HepG2 (cell line): ENCODE results near the gene SMAD7. TPM values are rescaled to one million over a fixed set of nuclear protein-coding genes. Genes with fewer than 3 reads are reported as not detected.

Source experiments
- CCAR2 ChIP-seq: fragments of 200-400 bp; formaldehyde crosslinking; optimal IDR thresholded peaks from 2 replicates; pipeline ENCODE3; 2018; ENCODE audit warnings: low read depth, mild to moderate bottlenecking, low read length, moderate library complexity
- GPBP1L1 ChIP-seq: sonication (generic); formaldehyde crosslinking; IDR thresholded peaks from 2 replicates; pipeline ENCODE4 v1.5.0; 2020; ENCODE audit warnings: mild to moderate bottlenecking, missing genetic modification reagents
- GZF1 ChIP-seq: sonication (generic); formaldehyde crosslinking; IDR thresholded peaks from 2 replicates; pipeline ENCODE4 v1.5.1; 2020; ENCODE audit warnings: mild to moderate bottlenecking, missing genetic modification reagents
- HNRNPL ChIP-seq: fragments of 200-400 bp; formaldehyde crosslinking; IDR thresholded peaks from 2 replicates; pipeline ENCODE4 v1.6.1; 2017; ENCODE audit warnings: mild to moderate bottlenecking, low read depth, low read length
- KIAA2018 ChIP-seq: sonication (generic); formaldehyde crosslinking; IDR thresholded peaks from 2 replicates; pipeline ENCODE4 v1.5.0; 2020; ENCODE audit warnings: mild to moderate bottlenecking, missing genetic modification reagents, borderline replicate concordance
- MAFF ChIP-seq: IDR thresholded peaks from 2 replicates; pipeline ENCODE4 v1.6.1; 2011; ENCODE audit warnings: low read depth, low read length, improper control_type of control experiment
- MAZ ChIP-seq, 2 experiments: sonication (generic) in 1 of 2; formaldehyde crosslinking in 1 of 2; IDR thresholded peaks; 2 replicates each; pipeline versions ENCODE4 v1.5.0 to v1.6.1; 2012 to 2020; ENCODE audit warnings: low read depth in 2 of 2, mild to moderate bottlenecking in 2 of 2, borderline replicate concordance in 1 of 2, improper control_type of control experiment in 1 of 2, low read length in 1 of 2, missing genetic modification reagents in 1 of 2, moderate library complexity in 1 of 2
- RARG ChIP-seq: sonication (generic); formaldehyde crosslinking; IDR thresholded peaks from 2 replicates; pipeline ENCODE4 v1.4.0; 2020; ENCODE audit warnings: low read depth, mild to moderate bottlenecking, missing genetic modification reagents
- RNF2 ChIP-seq: fragments of 450-650 bp; conservative IDR thresholded peaks from 2 replicates; pipeline ENCODE4 v1.6.1; 2016; ENCODE audit warnings: low read depth
- RORA ChIP-seq: sonication (generic); formaldehyde crosslinking; IDR thresholded peaks from 2 replicates; pipeline ENCODE4 v1.5.0; 2020; ENCODE audit warnings: mild to moderate bottlenecking, missing genetic modification reagents, moderate library complexity
- SPEN ChIP-seq: sonication (generic); formaldehyde crosslinking; IDR thresholded peaks from 2 replicates; pipeline ENCODE4 v1.5.1; 2020; ENCODE audit warnings: low read depth, mild to moderate bottlenecking, missing genetic modification reagents
- TEAD2 ChIP-seq: sonication (generic); formaldehyde crosslinking; IDR thresholded peaks from 2 replicates; pipeline ENCODE4 v1.9.0; 2021; ENCODE audit warnings: missing genetic modification reagents
- ZBTB1 ChIP-seq: sonication (generic); formaldehyde crosslinking; IDR thresholded peaks from 2 replicates; pipeline ENCODE4 v1.4.0; 2020; ENCODE audit warnings: missing genetic modification reagents, borderline replicate concordance
- ZFP62 ChIP-seq: sonication (generic); formaldehyde crosslinking; IDR thresholded peaks from 2 replicates; pipeline ENCODE4 v1.4.0; 2020; ENCODE audit warnings: missing genetic modification reagents
- ZFP91 ChIP-seq: sonication (generic); formaldehyde crosslinking; IDR thresholded peaks from 2 replicates; pipeline ENCODE4 v1.9.0; 2022; ENCODE audit warnings: missing genetic modification reagents, mild to moderate bottlenecking, borderline replicate concordance
- ZNF33A ChIP-seq: sonication (generic); formaldehyde crosslinking; IDR thresholded peaks from 2 replicates; pipeline ENCODE4 v1.5.1; 2020; ENCODE audit warnings: missing genetic modification reagents, mild to moderate bottlenecking, moderate library complexity, borderline replicate concordance
- polyA plus RNA-seq, 8 experiments: library from polyadenylated mRNA; depleted of rRNA in 3 of 8; stranded (reverse) in 7 of 8; unstranded in 1 of 8; fragments of >200 nt; fragmentation: Illumina TruSeq in 4 of 8; extraction: Trizol in 4 of 8; gene quantifications; 2 replicates each; pipeline versions ENCODE4 v1.2.1 to v1.2.3, GENCODE V29; 2011 to 2016; ENCODE audit warnings: low read depth in 4 of 8, missing spikeins in 1 of 8, mixed read lengths in 1 of 8; ENCODE audit not compliant: insufficient read depth in 1 of 8
- total RNA-seq, 5 experiments: library from RNA; depleted of rRNA; stranded (reverse); fragments of >200 nt; fragmentation: Illumina TruSeq; extraction: Trizol; gene quantifications; 2 replicates each; pipeline ENCODE4 v1.2.3, GENCODE V29; 2016; ENCODE audit warnings: low read depth in 1 of 5

The SMAD7 gene
- total and polyA plus RNA-seq, 2 of the 13 experiments (the other 11 are each of a cell fraction or from before 2014, with no cell fraction given) = 17.4 to 24.7 TPM

GRCh38 chr18:48893608-48894600, 56.9 kb downstream of the SMAD7 start (continued):
- no peak for TF ChIP-seq KIAA2018 (CRISPR knock-in tag)
- no peak for TF ChIP-seq TEAD2 (CRISPR knock-in tag)
- no peak for TF ChIP-seq MAFF
- TF ChIP-seq SPEN (CRISPR knock-in tag) = peak; percentile 60; the same call in 1 of the 2 replicates
- no peak for TF ChIP-seq RARG (CRISPR knock-in tag)
- TF ChIP-seq MAZ (IDR thresholded peaks at IDR 0.05; ENCODE audit: borderline replicate concordance, low read depth, low read length) = no peak
- peak; percentile 35; the same call in 1 of the 2 replicates for TF ChIP-seq MAZ (CRISPR knock-in tag; IDR thresholded peaks at IDR 0.05; ENCODE audit: low read depth)
- peak; percentile 51; the same call in 1 of the 2 replicates for TF ChIP-seq RNF2
- no peak for TF ChIP-seq ZBTB1 (CRISPR knock-in tag)
- peak; percentile 96 for TF ChIP-seq HNRNPL
- TF ChIP-seq GPBP1L1 (CRISPR knock-in tag) = no peak
- TF ChIP-seq CCAR2 = no peak
- no peak for TF ChIP-seq ZFP62 (CRISPR knock-in tag)
- TF ChIP-seq ZFP91 = peak; percentile 46; the same call in 1 of the 2 replicates
- TF ChIP-seq RORA (CRISPR knock-in tag) = no peak
- TF ChIP-seq ZNF33A (CRISPR knock-in tag) = no peak
- no peak for TF ChIP-seq GZF1 (CRISPR knock-in tag)
